Activated CD8-positive, alpha-beta memory T cell treated with anti-CD3 and anti-CD28 coated beads for 36 hours (primary cell): Measurements from ENCODE around the gene ACACB. TPM values are rescaled to one million over a fixed set of nuclear protein-coding genes. Genes with fewer than 3 reads are reported as not detected.

Experiments
- CTCF ChIA-PET: fragments of 350-600 bp; sonication (Branson Sonifier 250); formaldehyde crosslinking; loops from one replicate; lab custom pipeline; 2021; ENCODE audit warnings: antibody characterized with exemption; lab: Charles Lee
- POLR2A ChIA-PET: fragments of 350-600 bp; sonication (Branson Sonifier 250); formaldehyde crosslinking; loops from one replicate; lab custom pipeline; 2021; ENCODE audit warnings: antibody characterized with exemption; lab: Charles Lee
- total RNA-seq, 2 experiments: library from RNA; stranded (reverse); gene quantifications; one replicate each; pipeline ENCODE4 v1.2.3, GENCODE V29; 2021

Gene ACACB
- total RNA-seq, 2 experiments from 2014 or later: 9.5 to 9.6 TPM

DNA sequence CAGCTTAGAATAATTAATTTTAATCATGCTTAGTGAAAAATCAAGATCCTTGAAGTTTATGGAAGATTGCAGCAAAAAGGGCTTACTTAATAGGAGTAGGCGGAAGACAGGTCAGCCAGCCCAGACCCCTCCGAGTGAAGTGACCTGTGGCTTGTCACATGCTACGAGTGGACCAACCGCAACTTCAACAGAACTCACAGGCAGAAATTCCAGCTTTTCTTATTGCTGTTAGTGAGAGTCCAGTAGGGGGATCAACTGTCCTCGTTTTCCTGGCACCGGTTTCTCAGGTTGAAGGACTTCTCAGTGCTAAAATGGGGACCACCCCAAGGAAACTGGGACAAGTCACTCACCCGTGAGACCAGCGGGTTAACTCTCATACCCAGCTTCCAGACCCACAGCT, 72.9 kb downstream of the ACACB start:
- ChIA-PET POLR2A (no interaction called here), CTCF (interaction anchor here (0.6 kb wide), 1 partner anchor 127 kb away, joined by 5 read pairs; no protein-coding TSS in a partner anchor)

DNA sequence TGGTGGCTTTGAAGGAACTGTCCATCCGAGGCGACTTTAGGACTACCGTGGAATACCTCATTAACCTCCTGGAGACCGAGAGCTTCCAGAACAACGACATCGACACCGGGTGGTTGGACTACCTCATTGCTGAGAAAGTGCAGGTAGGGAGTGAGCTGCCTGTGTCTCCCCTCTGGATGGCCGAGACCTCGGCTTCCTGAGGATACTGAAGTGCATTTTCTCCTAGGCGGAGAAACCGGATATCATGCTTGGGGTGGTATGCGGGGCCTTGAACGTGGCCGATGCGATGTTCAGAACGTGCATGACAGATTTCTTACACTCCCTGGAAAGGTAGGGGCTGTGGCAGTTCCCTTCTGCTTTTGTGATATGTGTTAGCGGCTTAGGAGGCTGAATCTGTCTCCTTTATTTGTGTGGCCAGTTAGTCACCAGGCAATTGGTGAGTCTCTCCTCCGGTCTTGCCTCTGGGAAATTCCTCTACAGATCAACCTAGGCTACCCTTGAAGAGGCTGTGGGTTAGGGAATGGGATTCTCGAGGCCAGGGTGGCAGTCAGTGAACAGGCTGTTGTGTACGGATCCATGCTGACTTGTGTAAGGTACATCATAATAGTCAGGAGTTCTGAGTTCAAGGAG, 75.3 kb downstream of the ACACB start:
- CTCF ChIA-PET: no interaction called here
- POLR2A ChIA-PET: no interaction called here

- ChIA-PET CTCF (no interaction called here), POLR2A (no interaction called here)
These were observed 76.0 kb downstream of the ACACB start for GRCh38 chr12:109192358-109192757.

GRCh38 chr12:109193896-109194295, 77.5 kb downstream of the ACACB start:
- POLR2A ChIA-PET: no interaction called here
- CTCF ChIA-PET: no interaction called here

DNA sequence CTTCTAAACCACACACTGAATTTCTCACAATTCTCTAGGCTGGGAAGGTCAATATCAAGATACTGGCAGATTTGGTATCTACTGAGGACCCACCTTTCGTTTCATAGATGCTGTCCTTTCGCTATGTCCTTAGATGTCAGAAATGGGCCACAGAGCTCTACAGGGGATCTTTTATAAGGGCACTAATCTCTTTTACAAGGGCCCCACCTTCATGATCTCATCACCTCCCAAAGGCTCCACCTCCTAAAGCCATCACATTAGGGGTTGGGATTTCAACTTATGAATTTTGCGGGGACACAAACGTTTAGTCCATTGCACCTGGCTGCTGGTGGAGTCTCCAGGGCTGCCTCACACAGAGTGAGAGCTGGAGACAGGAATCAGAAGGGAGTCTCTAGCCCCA, 79.9 kb downstream of the ACACB start:
- ChIA-PET POLR2A (no interaction called here), CTCF (no interaction called here)

- ChIA-PET POLR2A (no interaction called here), CTCF (no interaction called here)
These were observed 80.9 kb downstream of the ACACB start for GRCh38 chr12:109197327-109197726.

GRCh38 chr12:109199324-109199723, 82.9 kb downstream of the ACACB start:
- CTCF ChIA-PET: no interaction called here
- POLR2A ChIA-PET: no interaction called here

DNA sequence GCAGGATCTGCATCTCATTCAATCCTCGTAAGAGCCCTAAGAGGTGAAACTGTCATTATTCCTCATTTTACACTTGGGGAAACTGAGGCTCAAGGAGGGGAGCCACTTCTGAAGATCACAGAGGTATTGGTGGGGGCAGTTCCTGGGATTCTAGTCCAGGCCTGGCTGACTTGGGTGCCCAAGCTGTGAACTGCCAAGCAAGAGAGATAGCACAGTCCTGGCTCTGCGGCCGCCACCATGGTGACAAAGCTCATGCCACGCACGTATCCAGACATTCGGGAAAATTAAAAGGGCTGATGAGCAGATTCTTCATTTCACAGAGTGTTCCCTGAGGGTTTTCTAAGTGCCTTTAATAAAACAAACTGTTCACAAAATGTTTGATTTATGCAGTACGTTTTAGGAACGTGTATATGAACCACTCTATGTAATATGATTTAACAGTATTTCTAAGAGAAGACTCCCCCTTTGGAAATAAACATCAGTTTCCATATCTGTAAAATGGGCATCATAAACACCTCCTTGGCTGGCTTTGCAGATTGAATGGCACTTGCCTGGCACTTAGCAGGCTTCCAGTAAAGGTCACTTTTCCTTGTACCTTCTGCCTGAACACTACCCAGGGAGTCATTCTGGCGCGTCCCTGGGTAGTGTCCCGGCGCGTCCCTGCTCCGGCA, 84.6 kb downstream of the ACACB start:
- ChIA-PET CTCF (no interaction called here), POLR2A (no interaction called here)

DNA sequence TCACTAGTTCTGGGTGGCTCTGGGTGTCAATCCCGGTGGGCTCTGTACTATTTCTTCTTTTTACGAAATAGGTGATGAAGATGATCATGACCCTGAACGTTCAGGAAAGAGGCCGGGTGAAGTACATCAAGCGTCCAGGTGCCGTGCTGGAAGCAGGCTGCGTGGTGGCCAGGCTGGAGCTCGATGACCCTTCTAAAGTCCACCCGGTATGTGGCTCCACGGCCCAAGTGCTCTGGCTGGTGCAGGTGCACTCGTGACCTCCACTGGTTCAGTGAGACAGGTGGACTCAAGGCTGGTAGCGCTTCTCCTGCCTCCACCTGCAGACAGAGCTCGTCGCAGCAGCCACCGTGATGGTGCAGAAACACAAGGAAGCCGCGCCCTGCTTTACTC, 85.1 kb downstream of the ACACB start:
- POLR2A ChIA-PET: no interaction called here
- CTCF ChIA-PET: no interaction called here

DNA sequence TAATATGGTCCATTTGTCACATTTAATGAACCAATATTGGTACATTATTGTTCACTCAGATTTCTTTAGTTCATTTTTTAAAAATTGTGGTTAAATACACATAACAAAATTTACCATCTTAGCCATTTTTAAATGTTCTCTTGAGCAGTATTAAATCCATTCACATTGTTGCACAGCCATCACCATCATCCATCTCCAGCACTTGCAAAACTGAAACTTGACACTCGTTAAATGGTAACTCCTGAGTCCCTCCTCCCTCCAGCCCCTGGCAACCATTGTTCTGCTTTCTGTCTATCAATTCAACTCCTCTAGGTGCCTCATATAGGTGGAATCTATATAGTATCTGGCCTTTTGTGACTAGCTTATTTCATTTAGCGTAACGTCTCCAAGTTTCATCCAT, 86.4 kb downstream of the ACACB start:
- POLR2A ChIA-PET: no interaction called here
- CTCF ChIA-PET: no interaction called here

GRCh38 chr12:109203480-109203879, 87.1 kb downstream of the ACACB start:
- CTCF ChIA-PET: no interaction called here
- POLR2A ChIA-PET: no interaction called here

DNA sequence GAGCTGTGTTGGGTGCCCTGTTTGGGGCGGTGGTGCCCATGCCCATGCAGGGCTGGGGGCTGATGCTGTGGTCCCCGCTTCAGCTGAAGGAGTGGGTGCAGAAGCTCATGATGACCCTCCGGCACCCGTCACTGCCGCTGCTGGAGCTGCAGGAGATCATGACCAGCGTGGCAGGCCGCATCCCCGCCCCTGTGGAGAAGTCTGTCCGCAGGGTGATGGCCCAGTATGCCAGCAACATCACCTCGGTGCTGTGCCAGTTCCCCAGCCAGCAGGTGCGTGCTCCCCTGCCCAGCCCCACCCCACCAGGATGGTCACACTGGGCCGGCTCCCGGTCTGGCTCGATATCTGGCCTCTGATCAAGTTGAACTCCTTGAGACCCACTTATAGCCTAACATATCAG, 92.7 kb downstream of the ACACB start:
- POLR2A ChIA-PET: no interaction called here

GRCh38 chr12:109212460-109213115, 96.2 kb downstream of the ACACB start:
- CTCF ChIA-PET: no interaction called here
- POLR2A ChIA-PET: no interaction called here

More for the DNA sequence above, 92.7 kb downstream of the ACACB start:
- CTCF ChIA-PET: no interaction called here

DNA sequence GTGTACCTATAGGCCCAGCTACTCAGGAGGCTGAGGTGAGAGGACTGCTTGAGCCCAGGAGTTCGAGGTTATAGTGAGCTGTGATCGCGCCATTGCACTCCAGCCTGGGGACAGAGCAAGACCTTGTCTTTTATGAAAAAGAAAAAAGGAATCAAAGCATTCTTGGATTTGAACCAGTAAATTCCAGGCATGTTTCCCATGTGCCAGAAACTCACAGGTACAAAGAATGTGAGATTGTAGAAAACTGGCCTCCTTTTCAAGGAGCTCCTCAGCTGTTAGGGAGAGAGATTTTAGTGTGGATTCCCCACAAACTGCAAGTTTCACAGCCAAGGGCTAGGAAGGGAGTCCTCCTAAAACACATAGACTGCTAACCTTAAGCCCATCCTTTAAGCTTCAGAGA, 97.7 kb downstream of the ACACB start:
- ChIA-PET POLR2A (no interaction called here), CTCF (no interaction called here)

- ChIA-PET CTCF (no interaction called here), POLR2A (no interaction called here)
These were observed 102.6 kb downstream of the ACACB start for GRCh38 chr12:109218996-109219395.

GRCh38 chr12:109219938-109220337, 103.6 kb downstream of the ACACB start:
- POLR2A ChIA-PET: no interaction called here
- CTCF ChIA-PET: no interaction called here

GRCh38 chr12:109221277-109221931, 105.0 kb downstream of the ACACB start:
- POLR2A ChIA-PET: no interaction called here
- CTCF ChIA-PET: no interaction called here

DNA sequence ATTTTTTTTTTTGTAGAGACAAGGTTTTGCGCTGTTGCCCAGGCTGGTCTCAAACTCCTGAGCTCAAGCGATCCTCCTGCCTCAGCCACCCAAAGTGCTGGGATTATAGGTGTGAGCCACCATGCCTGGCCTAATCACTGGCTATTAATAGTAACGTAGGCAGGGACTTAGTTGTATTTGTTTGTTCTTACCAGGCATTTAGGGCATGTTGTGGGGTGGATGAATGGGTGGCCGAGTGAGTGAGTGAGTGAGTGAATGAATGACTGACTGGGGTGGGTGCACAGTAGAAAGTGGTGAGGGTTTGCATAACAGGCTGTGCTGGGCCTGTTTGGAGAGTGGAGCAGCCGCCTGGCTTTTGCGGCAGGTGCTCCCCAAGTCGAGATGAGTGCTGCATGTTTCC, 105.7 kb downstream of the ACACB start:
- CTCF ChIA-PET: no interaction called here
- POLR2A ChIA-PET: no interaction called here

DNA sequence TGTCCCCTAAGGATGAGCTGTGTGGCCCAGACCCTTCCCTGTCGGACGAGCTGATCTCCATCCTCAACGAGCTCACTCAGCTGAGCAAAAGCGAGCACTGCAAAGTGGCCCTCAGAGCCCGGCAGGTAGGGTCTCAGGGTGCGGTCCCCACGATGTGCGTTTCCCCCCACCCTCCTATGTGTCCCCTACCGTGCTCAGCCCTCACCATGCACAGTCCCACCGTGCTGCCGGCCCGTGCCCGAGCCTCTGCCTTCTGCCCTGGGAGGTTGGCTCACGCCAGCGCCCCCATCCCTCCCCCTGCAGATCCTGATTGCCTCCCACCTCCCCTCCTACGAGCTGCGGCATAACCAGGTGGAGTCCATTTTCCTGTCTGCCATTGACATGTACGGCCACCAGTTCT, 106.1 kb downstream of the ACACB start:
- ChIA-PET CTCF (no interaction called here), POLR2A (no interaction called here)

- POLR2A ChIA-PET: no interaction called here
- CTCF ChIA-PET: no interaction called here
These were observed 106.8 kb downstream of the ACACB start for GRCh38 chr12:109223211-109223610.

DNA sequence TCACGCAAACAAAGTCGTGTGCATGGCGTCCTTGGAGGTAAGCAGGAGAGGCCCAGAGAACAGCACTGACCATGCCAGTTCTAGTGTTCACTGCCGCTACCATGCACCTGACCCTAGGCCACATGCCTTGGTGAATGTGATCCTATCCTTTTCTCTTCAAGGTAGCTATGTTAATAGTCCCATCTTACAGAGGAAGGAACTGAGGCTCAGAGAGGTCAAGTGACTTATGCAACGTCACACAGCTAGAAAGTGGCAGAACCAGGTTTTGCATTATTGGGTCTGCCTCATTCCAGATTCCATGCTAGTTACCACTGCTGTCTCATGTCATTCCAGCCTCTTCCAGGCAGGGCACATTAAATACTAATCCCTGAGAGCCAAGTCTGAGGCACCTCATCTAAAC, 107.5 kb downstream of the ACACB start:
- ChIA-PET CTCF (no interaction called here), POLR2A (no interaction called here)
